Right lung (tissue), 5 donors: ENCODE results near the gene DAPK3. TPM values are rescaled to one million over a fixed set of nuclear protein-coding genes. Genes with fewer than 3 reads are reported as not detected.
"Not testable (repeated sequence)": the region's sequence is repeated elsewhere in the genome, so short reads cannot be mapped to it uniquely, and the experiment has no call there.

Source experiments
- DNase-seq, 2 donors: peaks; one replicate each; pipeline ENCODE4 v3.0.0-alpha.2; 2013
- polyA plus RNA-seq, 5 donors: library from polyadenylated mRNA; unstranded; fragments of 120-200 nt; gene quantifications; one replicate each; pipeline versions ENCODE4 v1.2.1 to v1.2.3, GENCODE V29; 2013; ENCODE audit warnings: inconsistent platforms in 1 of 5, low replicate concordance in 1 of 5; ENCODE audit not compliant: insufficient read length in 5 of 5, insufficient read depth in 1 of 5

DAPK3 gene
- polyA plus RNA-seq, 5 donors = 28.5 to 59.8 (median 43.7) TPM

- peak; percentile 96 to 97 for DNase-seq
Observed at GRCh38 chr19:4007021-4007835, 36.3 kb upstream of the DAPK3 start, which contains the start of gene PIAS4. TSS of gene PIAS4 (plus strand) at chr19:4007736. CDS start at chr19:4007761, 25 bp downstream.

- not testable (repeated sequence) for DNase-seq
Observed at GRCh38 chr19:4005436-4005835, 34.5 kb upstream of the DAPK3 start.

- not testable (repeated sequence) for DNase-seq
Observed at GRCh38 chr19:4000798-4001197, 29.9 kb upstream of the DAPK3 start.

DNA sequence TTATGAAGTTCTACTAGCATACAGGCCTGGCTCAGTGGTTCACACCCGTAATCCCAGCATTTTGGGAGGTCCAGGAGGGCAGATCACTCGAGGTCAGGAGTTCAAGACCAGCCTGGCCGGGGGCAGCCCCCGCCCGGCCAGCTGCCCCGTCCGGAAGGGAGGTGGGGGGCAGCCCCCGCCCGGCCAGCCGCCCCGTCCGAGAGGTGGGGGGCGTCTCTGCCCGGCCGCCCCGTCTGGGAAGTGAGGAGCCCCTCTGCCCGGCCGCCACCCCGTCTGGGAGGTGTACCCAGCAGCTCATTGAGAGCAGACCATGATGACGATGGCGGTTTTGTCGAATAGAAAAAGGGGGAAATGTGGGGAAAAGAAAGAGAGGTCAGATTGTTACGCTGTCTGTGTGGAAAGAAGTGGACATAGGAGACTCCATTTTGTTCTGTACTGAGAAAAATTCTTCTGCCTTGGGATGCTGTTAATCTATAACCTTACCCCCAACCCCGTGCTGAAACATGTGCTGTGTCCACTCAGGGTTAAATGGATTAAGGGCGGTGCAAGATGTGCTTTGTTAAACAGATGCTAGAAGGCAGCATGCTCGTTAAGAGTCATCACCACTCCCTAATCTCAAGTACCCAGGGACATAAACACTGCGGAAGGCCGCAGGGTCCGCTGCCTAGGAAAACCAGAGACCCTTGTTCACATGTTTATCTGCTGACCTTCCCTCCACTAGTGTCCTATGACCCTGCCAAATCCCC lies 27.9 kb upstream of the DAPK3 start:
- DNase-seq = not testable (repeated sequence)

DNA sequence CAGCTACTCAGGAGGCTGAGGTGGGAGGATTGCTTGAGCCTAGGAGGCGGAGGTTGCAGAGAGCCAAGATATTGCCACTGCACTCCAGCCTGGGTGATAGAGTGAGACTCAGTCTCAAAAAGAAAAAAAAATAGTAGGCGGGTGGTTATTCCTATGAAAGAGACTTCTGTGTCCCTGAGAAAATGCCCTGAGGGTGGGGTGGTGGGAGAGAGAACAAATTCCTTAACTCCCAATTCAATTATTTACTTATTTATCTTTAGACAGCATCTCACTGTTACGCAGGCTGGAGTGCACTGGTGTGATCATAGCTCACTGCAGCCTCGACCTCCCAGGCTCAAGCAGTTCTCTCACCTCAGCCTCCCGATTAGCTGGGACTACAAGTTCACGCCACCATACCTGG lies 24.7 kb upstream of the DAPK3 start:
- DNase-seq = no peak

- no peak for DNase-seq
Observed at GRCh38 chr19:3990815-3991117, 19.9 kb upstream of the DAPK3 start.

DNA sequence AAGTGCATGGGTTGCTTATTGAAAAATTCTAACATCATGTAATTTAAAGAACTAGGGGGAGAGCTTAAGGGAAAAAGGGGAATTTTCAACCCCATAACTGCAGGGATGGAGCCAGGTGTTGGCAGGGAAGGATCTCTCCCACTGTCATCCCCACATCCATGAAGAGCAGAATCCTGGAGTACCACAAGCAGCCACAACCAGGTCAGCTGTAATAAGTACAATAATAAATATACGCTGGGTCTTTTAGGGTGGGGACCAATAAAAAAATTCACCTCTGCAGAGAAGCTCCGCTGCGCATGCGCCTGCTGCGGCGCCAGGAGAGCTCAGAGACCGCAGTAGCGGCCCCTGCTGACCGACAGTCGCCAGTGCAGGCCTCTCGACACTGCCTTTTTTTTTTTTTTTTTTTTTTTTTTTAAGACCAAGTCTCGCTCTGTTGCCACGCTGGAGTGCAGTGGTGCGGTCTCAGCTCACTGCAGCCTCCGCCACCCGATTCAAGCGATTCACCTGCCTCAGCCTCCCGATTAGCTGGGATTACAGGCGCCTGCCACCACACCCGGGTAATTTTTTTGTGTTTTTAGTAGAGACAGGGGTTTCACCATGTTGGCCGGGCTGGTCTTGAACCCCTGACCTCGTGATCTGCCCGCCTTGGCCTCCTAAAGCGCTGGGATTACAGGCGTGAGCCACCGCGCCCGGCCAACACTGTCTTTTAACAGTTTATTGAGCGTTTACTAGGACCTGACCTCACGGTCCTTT lies 16.9 kb upstream of the DAPK3 start:
- DNase-seq = peak; percentile 83 to 85

DNA sequence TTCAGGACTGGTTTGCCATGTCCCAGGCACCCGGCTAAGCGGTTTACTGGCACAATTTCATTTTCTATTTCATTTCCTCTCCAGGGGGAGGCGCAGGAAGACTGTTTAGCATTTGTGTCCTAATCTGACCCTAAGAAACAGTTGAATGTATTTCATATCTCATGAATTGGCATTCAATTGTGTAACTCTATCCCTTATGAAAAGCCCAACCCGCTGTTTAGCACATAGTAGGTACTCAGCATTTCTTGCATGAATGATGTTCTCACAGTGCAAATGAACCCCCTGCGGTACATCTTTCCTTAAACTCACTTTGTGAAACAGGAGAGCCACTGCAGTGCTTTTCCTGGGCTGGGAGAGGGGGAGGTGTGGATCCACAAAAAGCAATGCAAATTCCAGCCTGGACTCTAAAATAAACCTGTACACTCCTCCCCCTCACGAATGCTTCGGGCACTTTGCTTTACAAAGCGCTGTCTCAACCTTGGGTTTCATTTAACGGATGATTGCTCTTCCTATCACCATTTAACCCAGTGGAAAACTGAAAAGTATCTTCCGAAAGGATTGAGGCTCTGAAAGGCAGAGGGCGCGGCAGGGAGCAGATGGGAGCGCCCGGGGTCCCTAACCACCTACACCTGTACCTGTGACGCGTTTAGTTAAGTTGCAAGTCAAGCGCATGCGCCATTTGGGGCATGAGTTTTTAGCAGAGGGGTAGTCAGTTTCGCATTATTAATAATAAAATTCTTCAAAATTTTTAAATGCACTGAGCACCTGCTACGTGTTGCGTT lies 15.6 kb upstream of the DAPK3 start:
- DNase-seq = peak in 1 of 2 donors; percentile 54

DNA sequence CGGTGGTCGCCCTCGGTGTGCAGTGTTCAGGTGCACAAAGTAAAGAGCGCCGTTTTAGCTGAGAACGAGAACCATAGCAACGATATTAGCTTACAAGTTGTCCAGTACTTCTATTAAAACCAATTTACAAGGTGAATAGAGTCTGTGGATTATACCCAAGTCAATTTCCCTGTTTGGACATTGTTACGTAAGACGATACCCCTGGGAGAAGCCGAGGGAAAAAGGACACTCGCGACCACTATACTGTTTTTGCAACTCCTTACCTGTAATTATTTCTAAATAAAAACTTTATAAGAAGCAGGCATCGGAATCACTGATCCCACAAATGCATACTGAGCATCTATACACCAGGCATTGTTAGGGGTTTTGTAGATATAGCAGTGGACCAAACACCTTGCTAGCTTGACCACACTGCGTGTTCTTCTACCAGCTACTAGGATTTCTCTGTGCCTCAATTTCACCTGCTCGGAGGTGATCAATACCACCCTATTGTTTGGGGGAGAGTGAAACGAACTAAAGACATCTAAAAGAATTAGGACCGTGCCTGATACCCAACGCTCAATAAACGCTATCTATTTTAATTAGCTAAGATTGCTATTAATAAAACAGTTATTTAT lies 14.9 kb upstream of the DAPK3 start:
- DNase-seq = no peak

GRCh38 chr19:3984908-3985642 lies 14.2 kb upstream of the DAPK3 start, which contains the start of gene EEF2:
TSS of gene EEF2 (minus strand) at chr19:3985463. CDS start at chr19:3985380, 83 bp downstream.
- peak; percentile 93 to 94 for DNase-seq

GRCh38 chr19:3984584-3984907 lies 13.6 kb upstream of the DAPK3 start:
- no peak for DNase-seq

DNA sequence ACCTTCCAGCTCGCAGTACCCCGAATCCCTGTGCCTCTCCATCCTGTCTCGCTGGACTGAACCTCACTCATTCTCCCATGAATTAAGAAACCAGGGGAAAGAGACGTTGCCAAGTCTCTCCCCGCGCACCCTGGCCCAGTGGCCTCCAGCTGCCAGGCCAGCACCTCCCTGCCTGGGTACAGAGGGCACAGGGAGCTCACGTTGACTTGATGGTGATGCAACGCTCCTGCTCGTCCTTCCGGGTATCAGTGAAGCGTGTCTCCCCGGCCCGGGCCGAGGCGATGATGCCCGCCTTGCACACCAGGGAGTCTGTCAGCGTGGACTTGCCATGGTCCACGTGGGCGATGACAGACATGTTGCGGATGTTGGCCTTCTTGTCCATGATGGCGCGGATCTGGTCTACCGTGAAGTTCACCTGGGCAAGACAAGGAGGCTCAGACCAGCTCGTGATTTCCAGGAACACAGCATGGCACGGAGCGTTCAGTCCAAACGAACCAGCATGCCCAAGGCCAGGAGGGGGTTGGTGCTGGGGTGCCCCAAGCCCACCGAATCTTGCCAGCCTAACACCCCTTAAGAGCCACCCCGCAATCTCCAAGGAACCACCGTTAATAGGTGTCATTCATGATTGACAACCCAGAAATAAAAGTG lies 13.2 kb upstream of the DAPK3 start:
- DNase-seq = no peak

DNA sequence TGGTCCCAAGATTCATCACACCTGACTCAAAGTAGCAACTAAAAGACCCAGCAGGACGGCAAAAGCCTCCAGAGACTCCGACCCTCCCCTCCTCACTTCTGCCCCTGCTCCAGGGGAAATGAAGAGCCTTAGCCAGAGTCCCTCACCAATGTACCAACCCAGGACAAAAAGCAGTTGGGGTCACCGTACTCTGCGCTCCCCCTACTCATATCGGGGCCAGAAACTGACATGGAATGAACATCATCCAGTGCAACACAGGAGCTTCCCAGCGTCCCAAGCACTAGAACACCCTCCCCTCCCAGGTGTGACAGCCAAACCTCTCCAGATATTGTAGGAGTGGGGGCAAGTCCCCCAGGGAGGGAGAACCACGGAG lies 12.6 kb upstream of the DAPK3 start:
- no peak for DNase-seq

- no peak for DNase-seq
Observed at GRCh38 chr19:3982701-3983541, 12.0 kb upstream of the DAPK3 start.

DNA sequence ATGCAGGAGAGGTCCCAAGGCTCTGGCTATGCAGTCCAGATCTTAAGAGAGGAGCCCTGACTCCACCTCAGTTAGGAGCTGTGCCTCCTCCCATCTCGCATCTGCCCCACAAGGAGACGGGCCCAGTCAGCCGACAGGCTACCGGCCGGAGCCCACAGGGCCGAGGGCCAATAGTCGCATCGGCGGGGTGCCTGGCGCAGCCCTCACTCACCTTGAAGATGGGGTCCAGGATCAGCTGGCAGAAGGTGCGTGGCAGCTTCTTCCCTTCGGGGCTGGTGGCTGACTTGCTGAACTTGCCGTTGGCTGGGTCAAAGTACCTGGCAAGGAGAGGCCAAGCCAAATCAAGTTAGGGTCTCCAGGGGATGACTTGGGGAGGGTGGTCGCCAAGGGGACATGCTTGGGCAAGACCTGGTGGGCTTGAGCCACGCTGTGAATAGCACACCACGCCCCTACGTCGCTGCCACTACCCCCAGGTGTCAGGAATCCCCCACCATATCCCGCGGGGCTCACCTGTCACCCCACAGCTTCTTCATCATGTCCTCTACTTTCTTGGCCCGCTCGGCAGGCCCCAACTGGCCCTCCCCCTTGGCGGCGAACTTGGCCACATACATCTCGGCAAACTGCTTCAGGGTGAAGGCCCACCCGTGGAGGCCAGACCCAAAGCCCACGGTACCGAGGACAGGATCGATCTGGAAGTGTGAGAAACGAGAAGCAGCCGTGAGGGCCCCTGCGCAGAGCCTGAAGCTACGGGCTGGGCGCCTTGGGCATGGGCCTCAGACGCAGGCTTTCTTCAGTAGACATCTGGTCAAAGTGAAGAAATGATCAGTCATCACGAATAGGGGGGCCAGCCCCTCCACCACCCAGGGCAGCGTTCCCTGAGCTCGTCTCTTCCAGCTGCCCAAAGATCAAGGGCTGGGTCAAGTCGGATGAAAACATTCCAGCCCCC lies 11.1 kb upstream of the DAPK3 start:
- no peak for DNase-seq

DNA sequence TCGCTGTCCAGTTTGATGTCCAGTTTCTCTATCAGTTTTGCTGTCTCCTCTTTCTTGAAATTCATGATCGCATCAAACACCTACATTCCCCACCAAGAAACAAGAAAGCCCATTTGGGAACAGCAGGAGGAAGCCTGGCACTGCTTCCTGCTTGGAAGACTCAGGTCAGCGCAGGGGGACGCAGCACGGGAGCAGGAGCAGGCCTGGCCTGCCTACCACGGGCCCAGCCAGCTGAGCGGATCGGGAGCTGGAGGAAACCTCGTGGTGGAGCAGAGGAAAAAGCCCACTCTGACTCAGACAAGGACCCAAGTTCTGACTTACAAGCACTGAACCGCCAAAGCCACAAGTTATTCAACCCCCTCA lies 10.5 kb upstream of the DAPK3 start:
- DNase-seq = no peak

DNA sequence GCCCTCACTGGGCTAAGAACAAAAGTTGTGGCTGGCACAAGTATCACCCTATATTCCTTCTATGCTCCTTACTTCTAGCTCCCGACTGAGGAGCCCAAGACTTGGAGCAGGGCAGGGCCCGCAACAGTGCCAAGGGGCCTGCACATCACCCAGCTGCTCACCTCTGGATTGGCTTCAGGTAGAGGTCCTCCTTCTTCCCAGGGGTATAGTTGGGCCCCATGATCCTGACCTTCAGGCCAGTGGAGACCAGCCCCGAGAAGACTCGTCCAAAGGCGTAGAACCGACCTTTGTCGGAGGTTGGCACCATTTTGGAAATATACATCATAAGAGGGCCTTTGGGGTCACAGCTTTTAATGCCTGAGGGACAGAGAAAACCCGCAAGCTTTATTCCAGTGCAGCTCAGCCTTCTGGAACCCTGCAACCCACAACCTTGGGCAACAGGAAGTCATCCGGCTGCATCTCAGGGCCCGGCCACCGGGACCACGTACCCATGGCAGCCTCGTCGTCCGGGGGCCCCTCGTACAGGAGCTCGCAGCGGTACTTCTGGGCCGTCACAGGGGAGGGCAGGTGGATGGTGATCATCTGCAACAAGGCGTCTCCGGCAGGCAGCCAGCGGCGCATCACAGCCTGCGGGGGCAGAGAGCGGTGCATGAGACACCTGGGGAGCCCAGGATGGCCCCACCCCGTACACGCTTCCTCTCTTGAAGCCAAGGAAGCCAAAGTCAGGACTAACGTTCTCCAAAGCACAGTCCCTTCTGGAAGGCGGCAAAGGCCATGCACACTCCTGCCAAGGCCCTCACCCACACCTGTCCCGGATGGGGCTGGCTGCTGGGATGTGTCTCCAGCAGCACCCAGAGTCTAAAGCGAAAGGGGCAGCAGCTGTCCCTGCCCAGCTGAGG lies 9.7 kb upstream of the DAPK3 start:
- DNase-seq = no peak
